ENCODE data around the gene KDM8.

- TF ChIP-seq TAF1 (conservative IDR thresholded peaks at IDR 0.05), result no peak
- TF ChIP-seq RXRA (IDR thresholded peaks at IDR 0.05), result no peak
- TF ChIP-seq, protein P1, sequence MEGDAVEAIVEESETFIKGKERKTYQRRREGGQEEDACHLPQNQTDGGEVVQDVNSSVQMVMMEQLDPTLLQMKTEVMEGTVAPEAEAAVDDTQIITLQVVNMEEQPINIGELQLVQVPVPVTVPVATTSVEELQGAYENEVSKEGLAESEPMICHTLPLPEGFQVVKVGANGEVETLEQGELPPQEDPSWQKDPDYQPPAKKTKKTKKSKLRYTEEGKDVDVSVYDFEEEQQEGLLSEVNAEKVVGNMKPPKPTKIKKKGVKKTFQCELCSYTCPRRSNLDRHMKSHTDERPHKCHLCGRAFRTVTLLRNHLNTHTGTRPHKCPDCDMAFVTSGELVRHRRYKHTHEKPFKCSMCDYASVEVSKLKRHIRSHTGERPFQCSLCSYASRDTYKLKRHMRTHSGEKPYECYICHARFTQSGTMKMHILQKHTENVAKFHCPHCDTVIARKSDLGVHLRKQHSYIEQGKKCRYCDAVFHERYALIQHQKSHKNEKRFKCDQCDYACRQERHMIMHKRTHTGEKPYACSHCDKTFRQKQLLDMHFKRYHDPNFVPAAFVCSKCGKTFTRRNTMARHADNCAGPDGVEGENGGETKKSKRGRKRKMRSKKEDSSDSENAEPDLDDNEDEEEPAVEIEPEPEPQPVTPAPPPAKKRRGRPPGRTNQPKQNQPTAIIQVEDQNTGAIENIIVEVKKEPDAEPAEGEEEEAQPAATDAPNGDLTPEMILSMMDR (IDR thresholded peaks at IDR 0.05; ENCODE audit: low read depth, low read length, missing input control), result no peak
These were observed 18.4 kb downstream of the KDM8 start for GRCh38 chr16:27221576-27222248.
